GM23338 (cell line): ENCODE data around the gene CYP1A2.

Experiments used
- CREB1 ChIP-seq: fragments of 250-450 bp; sonication (Bioruptor Pico); IDR thresholded peaks from 2 replicates; pipeline ENCODE4 v1.5.0; 2020; ENCODE audit warnings: low read depth, mild to moderate bottlenecking, moderate library complexity
- EZH2 ChIP-seq: fragments of 200-600 bp; sonication (generic); IDR thresholded peaks from one replicate; pipeline ENCODE4 v1.8.0; 2017; ENCODE audit warnings: antibody characterized with exemption, mild to moderate bottlenecking, low read depth; ENCODE audit not compliant: unreplicated experiment
- EZH2phosphoT487 ChIP-seq: fragments of 200-600 bp; sonication (generic); IDR thresholded peaks from one replicate; pipeline ENCODE4 v1.8.1; 2018; ENCODE audit warnings: antibody characterized with exemption; ENCODE audit not compliant: unreplicated experiment
- JUNB ChIP-seq: IDR thresholded peaks from one replicate; pipeline ENCODE4 v1.6.1; 2016; ENCODE audit warnings: antibody characterized with exemption; ENCODE audit not compliant: unreplicated experiment
- NANOG ChIP-seq: IDR thresholded peaks from 2 replicates; pipeline ENCODE4 v1.6.1; 2016; ENCODE audit warnings: antibody characterized with exemption, borderline replicate concordance
- POLR2AphosphoS5 ChIP-seq: IDR thresholded peaks from 2 replicates; pipeline ENCODE4 v1.6.1; 2016; ENCODE audit warnings: antibody characterized with exemption, low read depth
- STAT1 ChIP-seq: IDR thresholded peaks from one replicate; pipeline ENCODE4 v1.6.1; 2016; ENCODE audit warnings: antibody characterized with exemption; ENCODE audit not compliant: unreplicated experiment
- ZNF114 ChIP-seq: fragments of 250-450 bp; sonication (Bioruptor Pico); IDR thresholded peaks from 2 replicates; pipeline ENCODE4 v1.5.0; 2020; ENCODE audit warnings: mild to moderate bottlenecking, moderate library complexity
- TF ChIP-seq, protein P1 (sequence below), 2 experiments: fragments of 200-600 bp in 1 of 2; sonication (generic) in 1 of 2; conservative IDR thresholded peaks; 2 replicates each; pipeline versions ENCODE4 v1.5.1 to v1.6.1; 2016 to 2017; ENCODE audit warnings: antibody characterized with exemption in 2 of 2, low read depth in 2 of 2, mild to moderate bottlenecking in 2 of 2, moderate library complexity in 1 of 2
- TF ChIP-seq, protein P2 (sequence below): IDR thresholded peaks from one replicate; pipeline ENCODE4 v1.6.1; 2018; ENCODE audit warnings: antibody characterized with exemption; ENCODE audit not compliant: unreplicated experiment
- TF ChIP-seq, protein P3 (sequence below): IDR thresholded peaks from 2 replicates; pipeline ENCODE4 v1.6.1; 2016; ENCODE audit warnings: antibody characterized with exemption

DNA sequence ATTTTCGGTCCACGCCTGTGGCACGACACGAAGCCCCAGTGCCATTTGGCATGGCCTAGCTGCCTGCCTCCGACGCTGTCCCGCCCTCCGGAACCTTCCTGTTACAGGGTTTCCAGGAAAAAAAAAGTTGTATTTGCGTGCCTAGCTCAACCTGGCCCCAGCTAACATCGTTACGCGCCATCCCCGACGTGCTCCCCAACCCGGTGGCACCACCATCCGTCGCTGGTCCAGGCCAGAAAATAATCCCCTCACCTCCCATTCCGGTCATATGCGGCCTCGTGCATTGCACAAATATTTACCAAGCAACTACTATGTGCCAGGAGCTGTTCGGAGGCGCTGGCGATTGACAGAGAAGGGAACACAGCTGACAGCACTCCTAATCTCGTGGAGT lies 21.9 kb upstream of the CYP1A2 start:
- TF ChIP-seq, protein P1, sequence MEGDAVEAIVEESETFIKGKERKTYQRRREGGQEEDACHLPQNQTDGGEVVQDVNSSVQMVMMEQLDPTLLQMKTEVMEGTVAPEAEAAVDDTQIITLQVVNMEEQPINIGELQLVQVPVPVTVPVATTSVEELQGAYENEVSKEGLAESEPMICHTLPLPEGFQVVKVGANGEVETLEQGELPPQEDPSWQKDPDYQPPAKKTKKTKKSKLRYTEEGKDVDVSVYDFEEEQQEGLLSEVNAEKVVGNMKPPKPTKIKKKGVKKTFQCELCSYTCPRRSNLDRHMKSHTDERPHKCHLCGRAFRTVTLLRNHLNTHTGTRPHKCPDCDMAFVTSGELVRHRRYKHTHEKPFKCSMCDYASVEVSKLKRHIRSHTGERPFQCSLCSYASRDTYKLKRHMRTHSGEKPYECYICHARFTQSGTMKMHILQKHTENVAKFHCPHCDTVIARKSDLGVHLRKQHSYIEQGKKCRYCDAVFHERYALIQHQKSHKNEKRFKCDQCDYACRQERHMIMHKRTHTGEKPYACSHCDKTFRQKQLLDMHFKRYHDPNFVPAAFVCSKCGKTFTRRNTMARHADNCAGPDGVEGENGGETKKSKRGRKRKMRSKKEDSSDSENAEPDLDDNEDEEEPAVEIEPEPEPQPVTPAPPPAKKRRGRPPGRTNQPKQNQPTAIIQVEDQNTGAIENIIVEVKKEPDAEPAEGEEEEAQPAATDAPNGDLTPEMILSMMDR (conservative IDR thresholded peaks at IDR 0.05; ENCODE audit: low read depth in 2 of 2) = no peak
- TF ChIP-seq, protein P2, sequence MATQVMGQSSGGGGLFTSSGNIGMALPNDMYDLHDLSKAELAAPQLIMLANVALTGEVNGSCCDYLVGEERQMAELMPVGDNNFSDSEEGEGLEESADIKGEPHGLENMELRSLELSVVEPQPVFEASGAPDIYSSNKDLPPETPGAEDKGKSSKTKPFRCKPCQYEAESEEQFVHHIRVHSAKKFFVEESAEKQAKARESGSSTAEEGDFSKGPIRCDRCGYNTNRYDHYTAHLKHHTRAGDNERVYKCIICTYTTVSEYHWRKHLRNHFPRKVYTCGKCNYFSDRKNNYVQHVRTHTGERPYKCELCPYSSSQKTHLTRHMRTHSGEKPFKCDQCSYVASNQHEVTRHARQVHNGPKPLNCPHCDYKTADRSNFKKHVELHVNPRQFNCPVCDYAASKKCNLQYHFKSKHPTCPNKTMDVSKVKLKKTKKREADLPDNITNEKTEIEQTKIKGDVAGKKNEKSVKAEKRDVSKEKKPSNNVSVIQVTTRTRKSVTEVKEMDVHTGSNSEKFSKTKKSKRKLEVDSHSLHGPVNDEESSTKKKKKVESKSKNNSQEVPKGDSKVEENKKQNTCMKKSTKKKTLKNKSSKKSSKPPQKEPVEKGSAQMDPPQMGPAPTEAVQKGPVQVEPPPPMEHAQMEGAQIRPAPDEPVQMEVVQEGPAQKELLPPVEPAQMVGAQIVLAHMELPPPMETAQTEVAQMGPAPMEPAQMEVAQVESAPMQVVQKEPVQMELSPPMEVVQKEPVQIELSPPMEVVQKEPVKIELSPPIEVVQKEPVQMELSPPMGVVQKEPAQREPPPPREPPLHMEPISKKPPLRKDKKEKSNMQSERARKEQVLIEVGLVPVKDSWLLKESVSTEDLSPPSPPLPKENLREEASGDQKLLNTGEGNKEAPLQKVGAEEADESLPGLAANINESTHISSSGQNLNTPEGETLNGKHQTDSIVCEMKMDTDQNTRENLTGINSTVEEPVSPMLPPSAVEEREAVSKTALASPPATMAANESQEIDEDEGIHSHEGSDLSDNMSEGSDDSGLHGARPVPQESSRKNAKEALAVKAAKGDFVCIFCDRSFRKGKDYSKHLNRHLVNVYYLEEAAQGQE = no peak
- no peak for TF ChIP-seq POLR2AphosphoS5
- TF ChIP-seq JUNB = no peak
- no peak for TF ChIP-seq STAT1
- TF ChIP-seq EZH2 = peak; percentile 15
- TF ChIP-seq NANOG = no peak
- TF ChIP-seq CREB1 = no peak
- no peak for TF ChIP-seq EZH2phosphoT487
- TF ChIP-seq, protein P3, sequence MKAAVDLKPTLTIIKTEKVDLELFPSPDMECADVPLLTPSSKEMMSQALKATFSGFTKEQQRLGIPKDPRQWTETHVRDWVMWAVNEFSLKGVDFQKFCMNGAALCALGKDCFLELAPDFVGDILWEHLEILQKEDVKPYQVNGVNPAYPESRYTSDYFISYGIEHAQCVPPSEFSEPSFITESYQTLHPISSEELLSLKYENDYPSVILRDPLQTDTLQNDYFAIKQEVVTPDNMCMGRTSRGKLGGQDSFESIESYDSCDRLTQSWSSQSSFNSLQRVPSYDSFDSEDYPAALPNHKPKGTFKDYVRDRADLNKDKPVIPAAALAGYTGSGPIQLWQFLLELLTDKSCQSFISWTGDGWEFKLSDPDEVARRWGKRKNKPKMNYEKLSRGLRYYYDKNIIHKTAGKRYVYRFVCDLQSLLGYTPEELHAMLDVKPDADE = no peak
- no peak for TF ChIP-seq ZNF114
